ENCODE measurements around the gene PTGIS.

- TF ChIP-seq, protein P1, sequence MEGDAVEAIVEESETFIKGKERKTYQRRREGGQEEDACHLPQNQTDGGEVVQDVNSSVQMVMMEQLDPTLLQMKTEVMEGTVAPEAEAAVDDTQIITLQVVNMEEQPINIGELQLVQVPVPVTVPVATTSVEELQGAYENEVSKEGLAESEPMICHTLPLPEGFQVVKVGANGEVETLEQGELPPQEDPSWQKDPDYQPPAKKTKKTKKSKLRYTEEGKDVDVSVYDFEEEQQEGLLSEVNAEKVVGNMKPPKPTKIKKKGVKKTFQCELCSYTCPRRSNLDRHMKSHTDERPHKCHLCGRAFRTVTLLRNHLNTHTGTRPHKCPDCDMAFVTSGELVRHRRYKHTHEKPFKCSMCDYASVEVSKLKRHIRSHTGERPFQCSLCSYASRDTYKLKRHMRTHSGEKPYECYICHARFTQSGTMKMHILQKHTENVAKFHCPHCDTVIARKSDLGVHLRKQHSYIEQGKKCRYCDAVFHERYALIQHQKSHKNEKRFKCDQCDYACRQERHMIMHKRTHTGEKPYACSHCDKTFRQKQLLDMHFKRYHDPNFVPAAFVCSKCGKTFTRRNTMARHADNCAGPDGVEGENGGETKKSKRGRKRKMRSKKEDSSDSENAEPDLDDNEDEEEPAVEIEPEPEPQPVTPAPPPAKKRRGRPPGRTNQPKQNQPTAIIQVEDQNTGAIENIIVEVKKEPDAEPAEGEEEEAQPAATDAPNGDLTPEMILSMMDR (IDR thresholded peaks at IDR 0.05): no peak
- TF ChIP-seq POLR2A (IDR thresholded peaks at IDR 0.05): no peak
Measured at GRCh38 chr20:49563015-49563980, 4.6 kb downstream of the PTGIS start.

Data from thyroid gland (tissue), 4 donors.